H54 (cell line): ENCODE results near the gene PCYT1A.
A peak's percentile ranks its signal among the peaks of the same experiment; 100 is the strongest.
"Not testable (repeated sequence)": the region's sequence is repeated elsewhere in the genome, so short reads cannot be mapped to it uniquely, and the experiment has no call there.

Experiments used
- DNase-seq: peaks from one replicate; pipeline ENCODE4 v3.0.0; 2011; ENCODE audit warnings: low spot score, mixed read lengths; ENCODE audit not compliant: insufficient read length
- FAIRE-seq: peaks from 3 replicates; lab custom pipeline; 2011; peaks lifted over from hg19 to GRCh38; lab: Jason Lieb, UNC
- POLR2A ChIP-seq: IDR thresholded peaks from 2 replicates; pipeline ENCODE4 v1.6.1; 2011; ENCODE audit warnings: low read depth, mild to moderate bottlenecking, low read length

PCYT1A gene

DNA sequence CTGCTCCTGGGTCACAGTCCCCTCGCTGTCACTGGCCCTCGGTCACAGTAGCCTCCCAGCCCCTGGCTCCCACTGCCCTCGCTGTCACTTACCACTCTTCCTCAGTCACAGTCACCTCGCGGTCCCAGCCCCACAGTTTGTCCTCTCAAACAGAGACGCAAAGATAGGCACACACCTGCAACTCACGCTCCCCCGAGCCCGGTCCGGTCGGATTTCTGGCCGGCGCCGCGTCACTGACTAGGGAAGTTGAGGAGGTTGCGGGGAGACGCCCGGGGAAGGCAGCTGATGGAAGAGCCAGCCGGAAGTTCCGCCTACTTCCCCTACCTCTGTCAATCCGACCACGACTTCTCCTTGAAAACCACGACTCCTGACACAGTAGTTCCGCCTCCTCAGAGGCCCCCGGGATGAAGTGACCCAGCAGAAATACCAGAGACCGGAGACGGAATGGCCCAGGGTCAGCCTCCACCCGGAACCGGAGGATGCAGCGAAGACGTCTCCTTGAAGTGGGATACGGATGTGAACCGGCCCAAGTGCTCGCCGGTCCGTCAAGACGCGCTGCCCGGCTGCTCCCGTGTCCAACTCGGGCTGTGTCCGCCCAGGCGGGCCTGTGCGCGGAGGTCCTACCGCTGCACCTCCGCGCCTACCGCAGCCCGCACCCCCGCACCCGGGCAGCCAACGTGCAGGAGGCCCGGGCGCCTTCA is at the start of gene PCYT1A:
PCYT1A (minus strand) TSS at position 287 of the 701 bp plus-strand sequence. CDS start 17,195 bp downstream, outside the sequence.
- peak; percentile 71 for TF ChIP-seq POLR2A
- FAIRE-seq = peak; percentile 95
- DNase-seq = peak; percentile 93

GRCh38 chr3:196336319-196337145 is 49.0 kb upstream of the PCYT1A start:
- no peak for TF ChIP-seq POLR2A
- FAIRE-seq (no peak), DNase-seq (no peak)

DNA sequence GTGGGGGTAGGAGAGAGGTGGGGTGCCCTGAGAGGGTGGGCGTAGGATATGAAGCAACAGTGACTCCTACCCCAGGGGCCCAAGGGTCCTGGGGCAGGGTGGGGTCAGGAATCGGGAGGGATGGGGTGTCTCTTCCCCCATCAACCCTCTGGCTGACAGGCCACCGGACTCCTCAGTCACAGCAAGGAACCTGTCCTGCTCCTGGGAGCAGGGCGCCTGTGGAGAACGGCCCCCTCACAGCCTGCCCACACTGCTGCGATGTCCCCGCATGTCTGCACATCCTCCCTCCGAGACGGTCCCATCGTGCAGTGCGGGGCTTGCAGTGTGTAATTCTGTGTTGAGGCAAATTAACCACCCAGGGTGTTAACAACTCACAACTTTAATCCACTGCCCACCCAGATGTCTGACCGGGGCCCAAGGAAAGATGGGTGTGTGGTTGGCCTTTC is 48.0 kb upstream of the PCYT1A start:
- no peak for TF ChIP-seq POLR2A
- FAIRE-seq (no peak), DNase-seq (no peak)

DNA sequence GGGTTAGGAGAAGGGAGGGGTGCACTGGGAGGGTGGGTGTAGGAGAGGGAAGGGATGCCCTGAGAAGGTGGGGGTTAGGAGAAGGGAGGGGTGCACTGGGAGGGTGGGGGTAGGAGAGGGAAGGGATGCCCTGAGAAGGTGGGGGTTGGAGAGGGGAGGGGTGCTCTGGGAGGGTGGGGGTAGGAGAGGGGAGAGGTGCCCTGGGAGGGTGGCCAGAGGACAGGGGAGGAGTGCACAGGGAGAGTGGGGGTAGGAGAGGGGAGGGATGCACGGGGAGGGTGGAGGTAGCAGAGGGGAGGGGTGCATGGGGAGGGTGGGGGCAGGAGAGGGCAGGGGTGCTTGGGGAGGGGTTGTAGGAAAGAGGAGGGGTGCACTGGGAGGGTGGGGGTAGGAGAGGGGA is 47.5 kb upstream of the PCYT1A start:
- FAIRE-seq = no peak
- no peak for TF ChIP-seq POLR2A

GRCh38 chr3:196332168-196332567 is 44.6 kb upstream of the PCYT1A start:
- no peak for FAIRE-seq
- TF ChIP-seq POLR2A = no peak
- DNase-seq = no peak

More for the DNA sequence above, 47.5 kb upstream of the PCYT1A start:
- DNase-seq = no peak

GRCh38 chr3:196327405-196327804 is 39.9 kb upstream of the PCYT1A start:
- FAIRE-seq (no peak), DNase-seq (no peak)
- TF ChIP-seq POLR2A = no peak

GRCh38 chr3:196326936-196327335 is 39.4 kb upstream of the PCYT1A start:
- TF ChIP-seq POLR2A = no peak
- DNase-seq (no peak), FAIRE-seq (no peak)

GRCh38 chr3:196323691-196324090 is 36.2 kb upstream of the PCYT1A start:
- DNase-seq (no peak), FAIRE-seq (no peak)
- TF ChIP-seq POLR2A = no peak

GRCh38 chr3:196323016-196323415 is 35.5 kb upstream of the PCYT1A start:
- no peak for DNase-seq
- TF ChIP-seq POLR2A = no peak
- no peak for FAIRE-seq

DNA sequence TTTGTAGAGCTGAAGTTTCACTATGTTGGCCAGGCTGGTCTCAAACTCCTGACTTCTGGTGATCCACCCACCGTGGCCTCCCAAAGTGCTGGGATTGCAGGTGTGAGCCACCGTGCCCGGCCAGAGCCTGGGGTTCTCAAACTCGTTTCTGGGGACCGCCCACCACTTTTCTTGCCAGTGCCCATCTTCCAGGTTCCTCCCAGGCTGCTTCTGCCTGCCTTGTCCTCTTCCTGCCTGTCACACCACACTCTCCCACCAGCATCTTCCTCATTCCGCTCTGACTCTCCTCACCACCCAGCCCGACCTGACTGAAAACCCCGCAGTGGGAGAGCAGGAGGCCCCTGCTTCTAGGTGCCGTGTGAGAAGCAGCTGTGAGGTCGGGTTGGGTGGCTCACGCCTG is 33.6 kb upstream of the PCYT1A start:
- DNase-seq (no peak), FAIRE-seq (no peak)
- no peak for TF ChIP-seq POLR2A

GRCh38 chr3:196320137-196320536 is 32.6 kb upstream of the PCYT1A start:
- FAIRE-seq (no peak), DNase-seq (no peak)
- TF ChIP-seq POLR2A = no peak

GRCh38 chr3:196317687-196318467 is 30.4 kb upstream of the PCYT1A start, which contains the start of gene DYNLT2B:
DYNLT2B (minus strand) TSS chr3:196318240; CDS start chr3:196318152, 88 bp downstream.
- FAIRE-seq = no peak
- DNase-seq = peak; percentile 96
- TF ChIP-seq POLR2A = peak; percentile 77

DNA sequence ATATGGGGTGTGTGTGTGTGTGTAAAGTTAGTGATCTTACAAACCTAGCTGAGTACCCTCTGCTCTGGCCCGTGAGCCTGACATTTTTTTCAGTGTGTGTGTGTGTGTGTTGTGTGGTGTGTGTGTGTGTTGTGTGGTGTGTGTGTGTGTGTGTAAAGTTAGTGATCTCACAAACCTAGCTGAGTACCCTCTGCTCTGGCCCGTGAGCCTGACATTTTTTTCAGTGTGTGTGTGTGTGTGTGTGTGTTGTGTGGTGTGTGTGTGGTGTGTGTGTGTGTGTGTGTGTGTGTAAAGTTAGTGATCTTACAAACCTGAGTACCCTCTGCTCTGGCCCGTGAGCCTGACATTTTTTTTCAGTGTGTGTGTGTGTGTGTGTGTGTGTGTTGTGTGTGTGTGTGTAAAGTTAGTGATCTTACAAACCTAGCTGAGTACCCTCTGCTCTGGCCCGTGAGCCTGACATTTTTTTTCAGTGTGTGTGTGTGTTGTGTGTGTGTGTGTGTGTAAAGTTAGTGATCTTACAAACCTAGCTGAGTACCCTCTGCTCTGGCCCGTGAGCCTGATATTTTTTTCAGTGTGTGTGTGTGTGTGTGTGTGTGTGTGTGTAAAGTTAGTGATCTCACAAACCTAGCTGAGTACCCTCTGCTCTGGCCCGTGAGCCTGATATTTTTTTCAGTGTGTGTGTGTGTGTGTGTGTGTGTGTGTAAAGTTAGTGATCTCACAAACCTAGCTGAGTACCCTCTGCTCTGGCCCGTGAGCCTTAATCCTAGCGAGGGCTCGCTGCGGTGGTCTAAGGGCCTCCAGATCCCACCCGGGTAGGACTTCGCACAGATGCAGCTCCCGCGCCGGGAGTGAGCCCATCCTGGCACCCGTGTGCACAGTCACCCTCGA is 29.5 kb upstream of the PCYT1A start:
- not testable (repeated sequence) for FAIRE-seq, DNase-seq

DNA sequence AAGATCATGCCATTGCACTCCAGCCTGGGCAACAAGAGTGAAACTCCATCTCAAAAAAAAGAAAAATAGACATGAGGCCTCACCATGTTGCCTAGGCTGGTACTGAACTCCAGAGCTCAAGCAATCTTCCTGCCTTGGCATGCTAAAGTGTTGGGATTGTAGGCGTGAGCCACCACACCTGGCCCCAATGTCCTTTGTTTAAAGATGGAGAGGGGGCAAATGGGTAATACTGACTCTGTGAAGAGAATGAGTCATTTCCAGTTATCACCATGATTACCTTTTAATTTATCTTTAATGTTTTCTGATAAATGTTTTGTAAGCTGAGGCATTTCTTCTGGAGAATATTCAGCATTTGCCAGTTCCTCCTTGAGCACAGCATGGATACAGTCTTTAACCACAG is 28.3 kb upstream of the PCYT1A start:
- TF ChIP-seq POLR2A = no peak
- DNase-seq (no peak), FAIRE-seq (no peak)
